Measurements from ENCODE around the gene SMURF1.

SMURF1 gene

DNA sequence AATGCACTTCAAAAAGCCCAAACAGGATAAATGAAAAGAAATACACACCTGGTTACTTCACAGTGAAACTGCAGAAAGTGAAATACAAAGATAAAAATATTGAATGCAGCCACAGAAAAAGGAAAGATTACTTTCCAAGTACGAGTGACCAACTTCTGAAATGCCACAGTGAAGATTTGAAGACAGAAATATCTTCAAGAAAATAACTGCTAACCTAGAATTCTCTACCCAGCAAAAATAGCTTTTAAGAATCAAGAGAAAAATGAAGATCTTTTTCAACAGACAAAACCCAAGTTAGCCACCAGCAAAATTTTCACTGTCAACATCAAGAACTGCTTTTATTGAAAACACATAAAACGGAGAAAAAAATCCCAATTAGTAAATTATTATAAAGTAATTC lies 46.2 kb downstream of the SMURF1 start:
- H3K4me3 ChIP-seq (ENCODE audit: low read depth, low read length), result no peak overlapping the region
- TF ChIP-seq, protein P1, sequence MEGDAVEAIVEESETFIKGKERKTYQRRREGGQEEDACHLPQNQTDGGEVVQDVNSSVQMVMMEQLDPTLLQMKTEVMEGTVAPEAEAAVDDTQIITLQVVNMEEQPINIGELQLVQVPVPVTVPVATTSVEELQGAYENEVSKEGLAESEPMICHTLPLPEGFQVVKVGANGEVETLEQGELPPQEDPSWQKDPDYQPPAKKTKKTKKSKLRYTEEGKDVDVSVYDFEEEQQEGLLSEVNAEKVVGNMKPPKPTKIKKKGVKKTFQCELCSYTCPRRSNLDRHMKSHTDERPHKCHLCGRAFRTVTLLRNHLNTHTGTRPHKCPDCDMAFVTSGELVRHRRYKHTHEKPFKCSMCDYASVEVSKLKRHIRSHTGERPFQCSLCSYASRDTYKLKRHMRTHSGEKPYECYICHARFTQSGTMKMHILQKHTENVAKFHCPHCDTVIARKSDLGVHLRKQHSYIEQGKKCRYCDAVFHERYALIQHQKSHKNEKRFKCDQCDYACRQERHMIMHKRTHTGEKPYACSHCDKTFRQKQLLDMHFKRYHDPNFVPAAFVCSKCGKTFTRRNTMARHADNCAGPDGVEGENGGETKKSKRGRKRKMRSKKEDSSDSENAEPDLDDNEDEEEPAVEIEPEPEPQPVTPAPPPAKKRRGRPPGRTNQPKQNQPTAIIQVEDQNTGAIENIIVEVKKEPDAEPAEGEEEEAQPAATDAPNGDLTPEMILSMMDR (IDR thresholded peaks at IDR 0.05; ENCODE audit: low read depth, low read length), result no peak

DNA sequence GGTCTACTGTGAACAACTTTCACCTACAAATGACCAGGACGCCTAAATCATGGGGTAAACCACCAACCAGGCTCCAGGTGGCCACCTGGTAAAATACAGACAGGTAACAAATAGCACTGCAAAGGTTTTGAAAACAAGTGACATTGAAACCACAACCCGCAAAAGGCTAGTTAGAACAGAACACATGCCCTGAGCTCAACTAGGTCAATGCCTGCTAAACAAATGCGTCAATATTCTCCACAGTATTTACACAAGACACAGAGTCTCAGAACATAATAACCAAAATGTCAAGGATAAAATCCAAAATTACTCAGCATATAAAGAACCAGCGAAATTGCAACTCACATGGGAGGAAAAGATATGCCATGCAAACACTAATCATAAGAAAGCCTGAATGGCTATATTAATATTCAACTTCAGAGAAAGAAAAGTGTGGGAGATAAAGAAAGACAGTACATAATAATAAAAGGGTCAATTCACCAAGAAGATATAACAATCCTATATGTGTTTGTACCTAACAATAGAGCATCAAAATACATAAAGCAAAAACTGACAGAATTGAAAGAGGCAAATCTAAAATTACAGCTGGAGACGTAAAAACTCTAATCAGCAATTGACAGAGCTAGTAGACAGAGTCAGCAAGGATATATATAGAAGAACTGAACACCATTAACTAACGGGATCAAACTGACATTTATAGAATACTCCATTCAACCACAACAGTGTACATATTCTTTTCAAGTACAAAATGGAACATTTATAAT lies 47.6 kb downstream of the SMURF1 start:
- H3K4me3 ChIP-seq (ENCODE audit: low read depth, low read length), result no peak overlapping the region
- TF ChIP-seq, protein P1 (IDR thresholded peaks at IDR 0.05; ENCODE audit: low read depth, low read length), result no peak

DNA sequence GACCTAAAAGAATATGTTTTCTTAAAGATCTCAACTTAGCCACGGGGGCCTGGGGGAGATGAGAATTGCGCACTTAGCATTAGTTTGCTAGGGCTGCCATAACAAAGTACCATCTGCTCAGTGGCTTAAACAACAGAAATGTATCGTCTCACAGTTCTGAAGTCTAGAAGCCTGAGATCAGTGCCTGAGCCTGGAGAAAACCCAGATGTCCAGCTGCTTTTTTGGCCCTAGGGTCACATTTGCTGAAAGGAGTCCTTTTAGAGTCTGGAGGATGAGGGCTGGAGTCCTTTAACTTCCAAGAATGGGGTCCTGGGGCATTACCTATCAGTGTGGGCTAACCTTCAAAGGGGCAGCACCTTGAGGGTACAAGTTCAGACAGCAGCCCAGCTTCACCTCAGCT lies 48.2 kb downstream of the SMURF1 start:
- no peak overlapping the region for H3K4me3 ChIP-seq (ENCODE audit: low read depth, low read length)
- TF ChIP-seq, protein P1 (IDR thresholded peaks at IDR 0.05; ENCODE audit: low read depth, low read length), result no peak

DNA sequence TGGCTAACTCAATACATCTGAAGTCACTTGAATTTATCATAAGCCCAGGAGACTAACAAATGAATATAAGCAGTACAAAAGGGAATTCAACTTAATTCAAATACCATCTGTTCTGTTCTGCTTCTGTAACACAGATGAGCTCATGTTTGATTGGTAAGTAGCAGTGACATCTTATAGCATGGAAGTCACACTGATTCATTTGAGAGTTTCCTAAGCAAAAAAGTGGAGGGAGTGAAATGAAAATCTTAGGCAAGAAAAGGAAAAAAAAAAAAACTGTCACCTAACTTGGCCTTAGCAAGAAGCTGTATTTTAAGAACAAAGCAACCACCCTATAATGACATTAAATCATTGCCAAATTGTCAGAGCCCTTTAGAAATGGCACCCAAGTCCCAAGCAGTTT lies 49.5 kb downstream of the SMURF1 start:
- H3K4me3 ChIP-seq (ENCODE audit: low read depth, low read length), result no peak overlapping the region
- TF ChIP-seq, protein P1 (IDR thresholded peaks at IDR 0.05; ENCODE audit: low read depth, low read length), result no peak

DNA sequence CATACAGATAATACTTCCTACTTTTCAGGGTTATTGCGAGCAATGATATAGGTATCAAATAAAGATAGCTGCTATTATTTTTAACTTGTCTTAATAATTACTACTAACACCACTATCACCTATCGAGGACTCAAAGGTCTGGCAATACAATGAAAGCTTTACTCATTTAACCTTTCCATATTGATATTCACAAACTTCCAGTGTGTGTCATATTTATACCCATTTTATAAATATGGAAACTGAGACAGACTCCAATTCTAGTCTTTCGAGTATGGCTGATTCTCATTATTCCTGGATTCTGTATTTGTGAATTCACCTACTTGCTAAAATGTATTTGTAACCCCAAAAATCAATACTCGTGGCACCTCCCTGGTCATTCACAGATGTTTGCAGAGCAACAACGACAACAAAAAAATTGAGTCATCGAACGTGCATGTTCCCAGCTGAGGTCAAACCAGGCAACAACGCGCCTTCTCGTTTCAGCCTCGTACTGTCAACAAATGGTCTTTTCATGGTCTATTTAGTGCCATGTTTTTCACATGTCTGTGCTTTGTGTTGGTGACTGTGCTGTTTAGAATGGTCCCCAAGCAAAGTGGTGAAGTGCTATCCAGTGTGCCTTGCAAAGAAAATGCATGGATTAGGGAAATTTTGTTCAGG lies 51.7 kb downstream of the SMURF1 start:
- TF ChIP-seq, protein P1 (IDR thresholded peaks at IDR 0.05; ENCODE audit: low read depth, low read length), result no peak
- H3K4me3 ChIP-seq (ENCODE audit: low read depth, low read length), result no peak overlapping the region

DNA sequence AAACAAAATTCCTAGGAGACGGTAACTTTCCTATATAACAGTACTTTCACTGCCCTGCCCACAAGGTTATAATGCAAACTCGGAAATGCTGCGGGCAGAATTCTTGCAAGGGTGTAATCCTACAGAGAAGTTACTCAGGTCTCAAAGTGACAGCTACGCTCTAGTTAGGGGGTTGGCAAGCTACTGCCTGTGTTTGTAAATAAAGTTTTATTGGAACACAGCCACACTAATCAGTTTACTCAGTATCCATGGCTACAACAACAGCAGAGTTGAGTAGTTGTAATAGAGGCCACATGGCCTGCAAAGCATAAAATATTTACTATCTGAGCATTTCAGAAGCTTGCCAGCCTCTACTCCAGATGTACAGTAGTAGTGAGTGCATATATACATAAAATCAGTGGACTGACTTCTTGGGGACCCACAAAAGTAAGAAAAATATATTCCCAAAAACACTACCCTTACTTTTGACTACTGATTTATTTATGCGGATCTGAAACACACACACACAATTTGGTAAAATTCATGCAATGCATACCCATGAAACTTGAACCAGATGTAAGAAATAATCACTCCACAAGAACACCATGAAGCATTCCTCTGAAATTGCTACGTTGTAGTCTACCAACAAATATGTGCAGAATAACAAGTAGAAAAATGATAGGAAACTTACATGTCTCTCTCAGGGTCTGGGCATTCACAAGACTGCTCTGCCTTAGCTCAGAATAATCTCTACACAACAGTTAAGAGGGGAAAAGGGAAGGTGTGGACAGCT lies 53.0 kb downstream of the SMURF1 start:
- TF ChIP-seq, protein P1 (IDR thresholded peaks at IDR 0.05; ENCODE audit: low read depth, low read length), result no peak
- no peak overlapping the region for H3K4me3 ChIP-seq (ENCODE audit: low read depth, low read length)

All from WI38 (cell line).